AG09309 (cell line): Measurements from ENCODE around the gene CYB5R3.
"Not testable (repeated sequence)": the region's sequence is repeated elsewhere in the genome, so short reads cannot be mapped to it uniquely, and the experiment has no call there.

Experiments used
- DNase-seq: peaks from one replicate; pipeline ENCODE4 v3.0.0-alpha.2; 2010; ENCODE audit warnings: low read depth
- H3K4me3 ChIP-seq: 2 replicates; pipeline ENCODE4 v1.5.1; 2011; ENCODE audit warnings: mild to moderate bottlenecking, low read depth, low read length, moderate library complexity; ENCODE audit not compliant: control insufficient read depth
- TF ChIP-seq, protein P1 (sequence below): IDR thresholded peaks from 2 replicates; pipeline ENCODE4 v1.5.1; 2011; ENCODE audit warnings: mild to moderate bottlenecking, low read depth, low read length, inconsistent platforms; ENCODE audit not compliant: insufficient read depth, control insufficient read depth; ENCODE audit errors: missing control alignments

The CYB5R3 gene

DNA sequence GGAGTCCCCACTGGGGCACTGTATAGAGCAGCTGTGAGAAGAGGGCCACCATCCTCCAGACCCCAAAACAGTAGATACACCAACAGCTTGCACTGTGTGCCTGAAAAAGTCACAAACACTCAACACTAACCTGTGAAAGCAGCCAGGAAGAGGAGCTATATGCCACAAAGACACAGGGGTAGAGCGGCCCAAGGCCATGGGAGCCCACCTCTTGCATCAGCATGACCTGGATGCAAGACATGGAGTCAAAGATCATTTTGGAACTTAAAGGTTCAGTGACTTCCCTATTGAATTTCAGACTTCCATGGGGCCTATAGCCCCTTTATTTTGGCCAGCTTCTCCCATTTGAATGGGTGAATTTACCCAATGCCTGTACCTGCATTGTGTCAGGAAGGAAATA is 29.7 kb upstream of the CYB5R3 start:
- TF ChIP-seq, protein P1, sequence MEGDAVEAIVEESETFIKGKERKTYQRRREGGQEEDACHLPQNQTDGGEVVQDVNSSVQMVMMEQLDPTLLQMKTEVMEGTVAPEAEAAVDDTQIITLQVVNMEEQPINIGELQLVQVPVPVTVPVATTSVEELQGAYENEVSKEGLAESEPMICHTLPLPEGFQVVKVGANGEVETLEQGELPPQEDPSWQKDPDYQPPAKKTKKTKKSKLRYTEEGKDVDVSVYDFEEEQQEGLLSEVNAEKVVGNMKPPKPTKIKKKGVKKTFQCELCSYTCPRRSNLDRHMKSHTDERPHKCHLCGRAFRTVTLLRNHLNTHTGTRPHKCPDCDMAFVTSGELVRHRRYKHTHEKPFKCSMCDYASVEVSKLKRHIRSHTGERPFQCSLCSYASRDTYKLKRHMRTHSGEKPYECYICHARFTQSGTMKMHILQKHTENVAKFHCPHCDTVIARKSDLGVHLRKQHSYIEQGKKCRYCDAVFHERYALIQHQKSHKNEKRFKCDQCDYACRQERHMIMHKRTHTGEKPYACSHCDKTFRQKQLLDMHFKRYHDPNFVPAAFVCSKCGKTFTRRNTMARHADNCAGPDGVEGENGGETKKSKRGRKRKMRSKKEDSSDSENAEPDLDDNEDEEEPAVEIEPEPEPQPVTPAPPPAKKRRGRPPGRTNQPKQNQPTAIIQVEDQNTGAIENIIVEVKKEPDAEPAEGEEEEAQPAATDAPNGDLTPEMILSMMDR = no peak
- no peak for DNase-seq
- no peak overlapping the region for H3K4me3 ChIP-seq

DNA sequence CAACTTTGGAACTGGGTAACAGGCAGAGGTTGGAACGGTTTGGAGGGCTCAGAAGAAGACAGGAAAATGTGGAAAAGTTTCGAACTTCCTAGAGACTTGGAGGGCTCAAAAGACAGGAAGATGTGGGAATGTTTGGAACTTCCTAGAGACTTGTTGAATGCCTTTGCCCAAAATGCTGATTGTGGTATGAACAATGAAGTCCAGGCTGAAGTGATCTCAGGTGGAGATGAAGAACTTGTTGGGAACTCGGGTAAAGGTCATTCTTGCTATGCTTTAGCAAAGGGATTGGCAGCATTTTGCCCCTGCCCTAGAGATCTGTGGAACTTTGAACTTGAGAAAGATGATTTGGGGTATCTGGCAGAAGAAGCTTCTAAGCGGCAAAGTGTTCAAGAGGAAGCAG is 28.7 kb upstream of the CYB5R3 start:
- not testable (repeated sequence) for H3K4me3 ChIP-seq, DNase-seq

DNA sequence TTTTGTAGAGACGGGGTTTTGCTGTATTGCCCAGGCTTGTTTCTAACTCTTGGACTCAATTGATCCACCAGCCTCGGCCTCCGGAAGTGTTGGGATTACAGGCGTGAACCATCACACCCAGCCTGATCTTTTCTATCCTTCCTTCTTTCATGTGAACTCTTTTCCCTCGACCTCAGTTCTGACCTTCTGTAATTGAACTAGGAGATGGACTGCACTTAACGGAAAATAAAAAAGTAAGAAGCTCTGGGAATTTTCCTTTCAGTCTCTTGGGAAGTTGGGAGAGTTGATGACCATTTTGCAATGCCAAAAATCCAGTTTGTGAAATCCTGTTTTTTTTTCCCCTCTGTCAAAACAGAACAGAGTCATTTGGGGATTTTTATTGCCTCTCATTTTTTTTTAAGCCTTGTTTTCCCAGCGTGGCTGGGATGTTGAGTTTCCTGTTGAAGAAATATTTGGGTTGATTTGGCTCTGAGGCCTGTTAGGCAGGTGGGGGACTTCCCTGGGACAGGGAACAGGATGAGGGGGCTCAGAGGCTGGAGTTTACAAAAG is 26.9 kb upstream of the CYB5R3 start:
- DNase-seq = no peak
- no peak overlapping the region for H3K4me3 ChIP-seq
- TF ChIP-seq, protein P1 = no peak

DNA sequence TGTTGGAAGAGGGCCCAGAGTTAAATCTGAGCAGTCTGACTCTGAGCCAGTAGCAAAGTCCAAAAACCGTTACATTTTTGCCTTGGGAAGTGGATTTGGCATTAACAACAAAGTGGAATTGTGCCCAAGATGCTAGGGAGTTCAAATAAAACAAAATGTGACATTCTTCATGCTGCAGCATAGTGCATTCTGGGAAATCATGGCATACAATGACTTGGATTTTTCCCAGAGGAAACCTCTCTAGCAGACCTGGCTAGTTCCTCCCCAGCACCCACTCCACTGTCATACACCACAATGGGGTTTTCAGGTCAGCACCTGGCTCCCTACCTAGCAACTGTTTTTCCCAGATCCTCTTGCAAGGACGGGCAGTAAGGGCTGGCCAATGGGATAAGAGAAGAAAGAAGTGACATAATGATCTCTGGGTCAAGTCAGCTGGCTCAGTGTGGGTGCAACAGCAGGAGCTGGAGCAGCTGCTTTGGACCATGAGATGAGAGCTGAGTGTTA is 24.8 kb upstream of the CYB5R3 start:
- no peak for DNase-seq
- TF ChIP-seq, protein P1 = no peak
- H3K4me3 ChIP-seq = no peak overlapping the region

DNA sequence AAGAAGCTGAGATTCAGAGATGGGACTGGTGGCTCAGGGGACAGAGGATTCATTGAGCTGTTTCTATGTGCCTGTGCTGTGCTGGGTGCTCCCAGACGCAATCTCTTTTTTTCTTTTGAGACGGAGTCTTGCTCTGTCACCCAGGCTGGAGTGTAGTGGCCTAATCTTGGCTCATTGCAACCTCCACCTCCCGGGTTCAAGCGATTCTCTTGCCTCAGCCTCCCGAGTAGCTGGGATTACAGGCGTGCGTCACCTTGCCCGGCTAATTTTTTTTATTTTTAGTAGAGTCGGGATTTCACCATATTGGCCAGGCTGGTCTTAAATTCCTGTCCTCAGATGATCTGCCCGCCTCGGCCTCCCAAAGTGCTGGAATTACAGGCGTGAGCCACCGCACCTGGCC is 23.9 kb upstream of the CYB5R3 start:
- not testable (repeated sequence) for H3K4me3 ChIP-seq, DNase-seq

DNA sequence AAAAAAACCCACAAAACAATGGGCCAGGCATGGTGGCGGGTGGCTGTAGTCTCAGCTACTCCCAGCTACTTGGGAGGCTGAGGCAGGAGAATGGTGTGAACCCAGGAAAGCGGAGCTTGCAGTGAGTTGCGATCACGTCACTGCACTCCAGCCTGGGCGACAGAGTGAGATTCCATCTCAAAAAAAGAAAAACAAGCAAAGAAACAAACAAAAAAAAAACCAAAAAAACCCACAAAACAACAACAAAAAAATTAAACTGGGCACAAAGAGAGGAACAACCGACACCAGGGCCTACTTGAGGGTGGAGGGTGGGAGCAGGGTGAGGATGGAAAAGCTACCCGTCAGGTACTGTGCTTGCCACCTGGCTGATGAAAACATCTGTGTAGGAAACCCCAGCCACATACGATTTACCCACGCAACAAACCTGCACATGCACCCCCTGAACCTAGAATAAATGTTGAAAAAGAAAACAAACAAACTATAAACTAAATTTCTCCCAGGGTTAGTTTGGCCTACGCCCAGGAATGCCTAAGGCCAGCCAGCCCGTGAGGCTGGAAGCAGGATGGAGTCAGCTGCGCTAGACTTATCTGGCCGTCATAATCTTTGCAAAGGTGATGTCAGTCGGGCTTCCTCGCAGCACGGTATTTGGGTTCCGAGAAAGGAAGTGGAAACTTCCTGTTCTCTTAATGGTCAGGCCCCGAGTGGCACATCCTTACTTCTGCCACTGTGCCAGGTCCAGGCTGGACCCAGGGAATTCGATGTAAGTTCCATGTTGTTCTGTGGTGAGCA is 21.9 kb upstream of the CYB5R3 start:
- no peak overlapping the region for H3K4me3 ChIP-seq
- TF ChIP-seq, protein P1 = no peak
- no peak for DNase-seq

DNA sequence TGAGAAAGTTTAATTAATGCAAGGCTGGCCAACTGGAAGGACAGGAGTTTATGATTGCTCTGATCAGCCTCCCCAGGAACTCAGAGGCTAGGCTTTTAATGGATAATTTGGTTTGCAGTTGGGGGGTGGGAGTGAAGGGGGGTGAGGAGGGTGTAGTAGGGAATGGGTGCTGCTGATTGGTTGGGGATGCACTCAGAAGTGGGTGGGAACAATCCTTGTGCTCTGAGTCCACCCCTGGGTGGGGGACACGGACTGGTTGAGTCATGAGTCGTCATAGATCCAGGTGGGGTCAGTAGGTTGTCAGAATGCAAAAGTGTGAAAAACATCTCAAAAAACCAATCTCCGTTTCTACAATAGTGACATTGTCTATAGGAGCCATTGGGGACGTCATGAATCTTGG is 20.9 kb upstream of the CYB5R3 start:
- DNase-seq = no peak
- TF ChIP-seq, protein P1 = no peak
- no peak overlapping the region for H3K4me3 ChIP-seq

DNA sequence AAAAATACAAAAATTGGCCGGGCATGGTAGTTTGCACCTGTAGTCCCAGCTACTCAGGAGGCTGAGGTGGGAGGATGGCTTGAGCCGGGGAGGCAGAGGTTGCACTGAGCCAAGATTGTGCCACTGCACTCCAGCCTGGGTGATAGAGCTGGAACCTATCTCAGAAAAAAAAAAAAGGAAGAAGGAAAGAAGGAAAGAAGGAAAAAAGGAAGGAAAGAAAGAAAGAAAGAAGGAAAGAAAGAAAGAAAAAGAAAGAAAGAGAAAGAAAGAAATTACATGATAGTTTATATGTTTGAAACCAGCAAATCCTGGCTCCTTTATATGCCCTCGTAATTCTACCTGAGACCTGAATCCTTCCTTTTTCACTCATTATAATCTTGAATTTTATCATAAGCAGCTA is 17.2 kb upstream of the CYB5R3 start:
- H3K4me3 ChIP-seq, DNase-seq: not testable (repeated sequence)
